GM10266 (cell line): ENCODE results near the gene TUBB1.

Experiments
- DNase-seq: peaks from one replicate; pipeline ENCODE4 v3.0.0; 2012; ENCODE audit errors: extremely low spot score
- TF ChIP-seq, protein P1 (sequence below): IDR thresholded peaks from 2 replicates; pipeline ENCODE4 v1.5.1; 2012; ENCODE audit warnings: mild to moderate bottlenecking, low read depth; ENCODE audit not compliant: control insufficient read depth, insufficient read depth; ENCODE audit errors: missing control alignments

TUBB1 gene

DNA sequence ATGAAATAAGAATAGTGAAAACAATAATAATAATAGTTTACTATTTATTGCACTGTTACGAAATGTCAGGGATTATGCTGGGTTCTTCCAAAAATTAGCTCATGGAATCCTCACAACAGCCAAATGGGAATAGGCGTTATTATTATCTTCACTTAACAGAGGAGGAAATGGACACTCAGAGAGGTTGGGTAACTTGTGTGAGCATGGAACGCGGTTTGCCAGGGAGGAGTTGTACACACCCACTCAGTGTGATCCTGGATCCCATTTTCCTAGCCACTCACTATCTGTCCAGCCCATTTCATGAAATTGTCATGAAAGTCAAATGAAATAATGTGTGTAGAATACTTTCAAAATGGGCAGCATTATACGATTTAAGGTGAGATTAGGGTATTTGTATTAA, 33.6 kb upstream of the TUBB1 start:
- DNase-seq, result no peak
- TF ChIP-seq, protein P1, sequence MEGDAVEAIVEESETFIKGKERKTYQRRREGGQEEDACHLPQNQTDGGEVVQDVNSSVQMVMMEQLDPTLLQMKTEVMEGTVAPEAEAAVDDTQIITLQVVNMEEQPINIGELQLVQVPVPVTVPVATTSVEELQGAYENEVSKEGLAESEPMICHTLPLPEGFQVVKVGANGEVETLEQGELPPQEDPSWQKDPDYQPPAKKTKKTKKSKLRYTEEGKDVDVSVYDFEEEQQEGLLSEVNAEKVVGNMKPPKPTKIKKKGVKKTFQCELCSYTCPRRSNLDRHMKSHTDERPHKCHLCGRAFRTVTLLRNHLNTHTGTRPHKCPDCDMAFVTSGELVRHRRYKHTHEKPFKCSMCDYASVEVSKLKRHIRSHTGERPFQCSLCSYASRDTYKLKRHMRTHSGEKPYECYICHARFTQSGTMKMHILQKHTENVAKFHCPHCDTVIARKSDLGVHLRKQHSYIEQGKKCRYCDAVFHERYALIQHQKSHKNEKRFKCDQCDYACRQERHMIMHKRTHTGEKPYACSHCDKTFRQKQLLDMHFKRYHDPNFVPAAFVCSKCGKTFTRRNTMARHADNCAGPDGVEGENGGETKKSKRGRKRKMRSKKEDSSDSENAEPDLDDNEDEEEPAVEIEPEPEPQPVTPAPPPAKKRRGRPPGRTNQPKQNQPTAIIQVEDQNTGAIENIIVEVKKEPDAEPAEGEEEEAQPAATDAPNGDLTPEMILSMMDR, result no peak

DNA sequence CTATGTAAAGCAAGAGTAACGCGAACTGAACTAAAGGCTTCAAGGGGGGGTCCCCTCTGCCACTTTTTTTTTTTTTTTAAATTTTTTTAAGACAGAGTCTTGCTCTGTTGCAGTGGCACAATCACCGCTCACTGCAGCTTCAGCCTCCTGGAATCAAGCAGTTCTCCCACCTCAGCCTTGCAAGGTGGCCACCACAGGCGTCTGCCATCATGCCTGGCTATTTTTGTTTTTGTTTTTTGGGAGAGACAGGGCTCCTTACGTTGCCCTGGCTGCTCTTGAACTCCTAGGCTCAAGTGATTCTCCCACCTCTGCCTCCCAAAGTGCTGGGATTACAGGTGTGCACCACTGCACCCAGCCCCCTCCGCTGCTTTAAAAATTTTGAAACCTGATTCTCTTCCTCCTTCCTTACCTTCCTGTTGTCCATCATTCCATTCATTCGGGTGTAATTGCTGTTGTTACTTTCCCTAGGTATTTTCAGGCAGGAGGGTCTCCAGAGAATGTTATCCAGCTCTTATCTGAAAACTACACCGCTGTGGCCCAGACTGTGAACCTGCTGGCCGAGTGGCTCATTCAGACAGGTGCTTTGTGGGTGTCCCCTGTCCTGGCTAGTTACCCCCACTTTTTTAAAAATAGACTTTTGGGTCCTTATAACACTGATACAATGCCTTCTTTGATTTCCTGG, 32.8 kb upstream of the TUBB1 start:
- DNase-seq, result no peak
- TF ChIP-seq, protein P1, result no peak

DNA sequence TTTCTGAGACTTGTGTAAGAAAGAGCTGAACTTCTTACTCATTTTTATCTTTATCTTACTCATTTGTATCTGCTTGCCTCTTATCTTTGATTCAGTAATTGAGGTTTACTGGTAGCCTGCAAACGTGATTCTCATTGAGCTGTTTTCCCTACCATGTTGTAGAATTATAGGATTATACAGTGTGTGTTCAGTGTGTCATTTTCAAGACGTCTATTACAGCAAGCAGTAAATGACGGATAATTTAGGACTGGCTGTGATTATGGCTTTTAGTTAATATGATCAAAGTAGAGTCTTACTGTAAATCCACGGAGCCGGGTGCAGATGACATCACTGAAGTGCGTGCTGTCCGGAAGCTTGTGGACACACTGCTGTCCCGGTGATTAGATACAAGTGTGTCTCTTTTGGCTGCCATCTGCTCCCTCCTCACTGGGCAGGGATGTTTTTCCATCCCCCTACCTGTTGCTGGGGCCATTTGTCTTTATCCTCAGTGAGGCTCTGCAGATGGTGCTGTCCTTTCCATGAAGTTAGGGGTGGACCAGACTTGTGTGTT, 32.2 kb upstream of the TUBB1 start:
- no peak for DNase-seq
- TF ChIP-seq, protein P1, result no peak

DNA sequence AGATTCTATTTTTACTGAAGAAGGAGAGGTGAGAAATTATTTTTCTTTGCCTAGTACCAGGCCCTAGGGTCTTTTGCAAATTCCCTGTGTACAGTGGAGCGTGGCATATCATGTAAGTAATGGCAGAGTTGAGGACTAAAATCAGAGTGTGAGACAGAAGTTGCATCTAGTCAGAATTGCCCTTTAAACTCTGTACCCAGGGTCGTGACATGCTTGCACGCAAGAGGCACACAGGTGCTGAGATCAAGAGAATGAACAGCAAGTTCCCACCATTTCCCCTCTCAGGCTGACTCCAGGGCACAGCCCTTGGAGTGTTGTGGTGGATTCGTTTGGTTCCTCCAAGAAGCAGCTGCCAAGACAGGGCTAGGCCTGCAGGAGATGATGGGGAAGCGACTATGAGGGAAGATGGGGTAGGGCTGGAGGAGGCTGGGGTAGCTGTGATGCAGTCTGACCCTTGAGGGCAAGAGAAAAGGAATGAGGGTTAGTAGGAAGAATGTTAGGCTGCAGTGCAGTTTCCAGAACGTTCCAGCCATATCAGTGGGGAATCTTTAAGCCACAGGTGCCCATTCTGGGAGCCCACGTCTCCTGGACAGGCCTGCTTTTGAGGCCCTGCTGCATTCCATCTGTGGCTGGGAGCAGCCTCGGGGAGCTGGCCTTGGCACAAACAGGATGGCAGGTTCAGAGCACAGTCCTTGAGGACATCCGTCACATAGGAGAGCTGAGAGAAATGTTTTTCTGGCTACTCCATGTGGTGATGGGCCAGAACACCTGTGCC, 31.3 kb upstream of the TUBB1 start:
- no peak for DNase-seq

DNA sequence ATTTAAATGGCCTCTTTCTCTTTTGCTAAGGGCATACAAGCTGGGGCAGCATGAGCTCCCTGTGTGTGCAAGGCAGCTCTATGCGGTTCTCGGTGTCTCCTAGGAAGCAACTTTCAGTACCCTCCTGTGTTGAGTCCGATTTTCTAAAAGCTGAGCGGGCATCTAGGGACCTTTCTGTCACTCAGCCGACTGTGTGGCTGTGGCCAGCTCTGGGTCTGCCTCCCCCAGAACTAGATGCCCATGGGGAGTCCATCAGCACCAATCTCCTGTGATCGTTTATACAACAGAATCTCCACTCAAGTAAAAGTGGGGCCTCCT, 30.7 kb upstream of the TUBB1 start:
- DNase-seq, result no peak
- TF ChIP-seq, protein P1, result no peak

More for the DNA sequence above, 31.3 kb upstream of the TUBB1 start:
- TF ChIP-seq, protein P1, result no peak

DNA sequence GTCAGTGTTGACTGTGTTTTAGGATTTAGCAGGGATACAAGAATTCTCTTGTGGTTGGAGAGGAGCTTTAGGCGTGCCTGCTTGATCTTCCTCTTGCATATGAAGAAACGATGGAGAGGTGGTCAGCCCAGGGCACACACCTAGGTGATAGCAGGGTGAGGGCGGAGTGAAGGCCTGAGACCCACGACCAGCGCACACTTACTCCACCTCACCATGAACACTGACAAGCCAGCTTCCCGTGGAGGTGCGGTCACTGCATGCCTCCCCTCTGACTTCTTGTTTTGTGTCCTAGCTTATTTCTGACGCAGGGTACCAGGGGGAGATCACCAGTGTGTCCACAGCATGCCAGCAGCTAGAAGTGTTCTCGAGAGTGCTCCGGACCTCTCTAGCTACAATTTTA, 30.0 kb upstream of the TUBB1 start:
- TF ChIP-seq, protein P1, result no peak
- no peak for DNase-seq

DNA sequence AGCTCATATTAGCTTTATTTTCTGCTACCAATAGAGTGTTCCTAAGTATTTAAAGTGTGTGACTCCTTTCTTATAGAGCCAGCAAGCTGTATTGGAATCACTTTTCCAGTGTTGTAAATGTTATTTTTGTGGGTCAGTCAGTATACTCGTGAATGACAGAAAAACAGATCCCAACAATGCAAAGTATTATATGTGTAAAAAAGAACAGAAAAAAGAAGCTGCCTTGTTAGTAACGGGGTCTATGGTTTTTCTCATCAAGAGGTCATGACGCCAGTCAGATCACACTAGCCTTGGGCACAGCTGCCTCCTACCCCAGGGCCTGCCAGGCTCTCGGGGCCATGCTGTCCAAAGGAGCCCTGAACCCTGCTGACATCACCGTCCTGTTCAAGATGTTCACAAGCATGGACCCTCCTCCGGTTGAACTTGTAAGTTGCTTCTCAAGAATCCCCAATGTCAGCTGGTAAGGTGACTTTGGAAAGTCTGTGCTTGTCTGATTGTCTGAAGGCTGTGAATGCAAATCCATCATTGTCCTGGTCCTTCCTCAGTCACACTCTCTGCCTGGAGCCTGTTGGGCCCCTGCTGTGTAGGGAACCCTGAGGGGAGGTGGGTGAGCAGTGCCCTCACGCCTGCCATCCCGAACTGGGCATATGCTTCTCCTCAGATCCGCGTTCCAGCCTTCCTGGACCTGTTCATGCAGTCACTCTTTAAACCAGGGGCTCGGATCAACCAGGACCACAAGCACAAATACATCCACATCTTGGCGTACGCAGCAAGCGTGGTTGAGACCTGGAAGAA, 28.4 kb upstream of the TUBB1 start:
- no peak for DNase-seq
- TF ChIP-seq, protein P1, result no peak
